GM23248 (cell line): ENCODE results near the gene KLK2. TPM values are rescaled to one million over a fixed set of nuclear protein-coding genes. Genes with fewer than 3 reads are reported as not detected.
A peak's percentile ranks its signal among the peaks of the same experiment; 100 is the strongest.

Source experiments
- DNase-seq: peaks from one replicate; pipeline ENCODE4 v3.0.0-alpha.2; 2015
- H2AFZ ChIP-seq: fragments of 200-600 bp; sonication (generic); 2 replicates; pipeline ENCODE4 v1.6.1; 2016; ENCODE audit warnings: antibody characterized with exemption
- H3F3A ChIP-seq: fragments of 200-600 bp; sonication (generic); 2 replicates; pipeline ENCODE4 v1.6.1; 2016; ENCODE audit warnings: mild to moderate bottlenecking, antibody characterized with exemption, mixed run types; ENCODE audit not compliant: insufficient read depth
- H3K27ac ChIP-seq: fragments of 200-600 bp; sonication (generic); 2 replicates; pipeline ENCODE4 v1.5.1; 2016; ENCODE audit warnings: mild to moderate bottlenecking
- H3K27me3 ChIP-seq: fragments of 200-600 bp; sonication (generic); replicated peaks from 2 replicates; pipeline ENCODE4 v1.6.1; 2016; ENCODE audit warnings: mild to moderate bottlenecking; ENCODE audit not compliant: insufficient read depth
- H3K36me3 ChIP-seq: fragments of 200-600 bp; sonication (generic); 2 replicates; pipeline ENCODE4 v1.6.1; 2016; ENCODE audit warnings: low read depth, mild to moderate bottlenecking
- H3K4me1 ChIP-seq: fragments of 200-600 bp; sonication (generic); 2 replicates; pipeline ENCODE4 v1.6.1; 2016; ENCODE audit warnings: mild to moderate bottlenecking; ENCODE audit not compliant: insufficient read depth
- H3K4me2 ChIP-seq: fragments of 200-600 bp; sonication (generic); one replicate; pipeline ENCODE4 v1.6.1; 2016; ENCODE audit warnings: mild to moderate bottlenecking; ENCODE audit not compliant: unreplicated experiment
- H3K4me3 ChIP-seq: fragments of 200-600 bp; sonication (generic); 2 replicates; pipeline ENCODE4 v1.5.1; 2016; ENCODE audit warnings: mild to moderate bottlenecking
- H3K79me2 ChIP-seq: fragments of 200-600 bp; sonication (generic); 2 replicates; pipeline ENCODE4 v1.6.1; 2016; ENCODE audit warnings: mild to moderate bottlenecking; ENCODE audit not compliant: insufficient read depth
- H3K9ac ChIP-seq: fragments of 200-600 bp; sonication (generic); 2 replicates; pipeline ENCODE4 v1.6.1; 2016; ENCODE audit warnings: mild to moderate bottlenecking
- H3K9me2 ChIP-seq: fragments of 200-600 bp; sonication (generic); 2 replicates; pipeline ENCODE4 v1.6.1; 2016; ENCODE audit warnings: mixed run types, mild to moderate bottlenecking, moderate library complexity; ENCODE audit not compliant: insufficient read depth
- H3K9me3 ChIP-seq: fragments of 200-600 bp; sonication (generic); one replicate; pipeline ENCODE4 v1.6.1; 2017; ENCODE audit warnings: low read depth
- H4K20me1 ChIP-seq: fragments of 200-600 bp; sonication (generic); 2 replicates; pipeline ENCODE4 v1.6.0; 2016; ENCODE audit not compliant: insufficient read depth
- EZH2 ChIP-seq: fragments of 200-600 bp; sonication (generic); IDR thresholded peaks from 2 replicates; pipeline ENCODE4 v1.6.1; 2018; ENCODE audit warnings: antibody characterized with exemption, mild to moderate bottlenecking; ENCODE audit not compliant: insufficient read depth, poor library complexity, severe bottlenecking
- EZH2phosphoT487 ChIP-seq: fragments of 200-600 bp; sonication (generic); IDR thresholded peaks from 2 replicates; pipeline ENCODE4 v1.6.1; 2018; ENCODE audit warnings: antibody characterized with exemption, moderate library complexity, mild to moderate bottlenecking, low read depth; ENCODE audit not compliant: insufficient read depth
- WGBS, 2 experiments: methylation state at CpG; one replicate each; pipeline ENCODE4 v1.1.6; 2015 to 2017; ENCODE audit warnings: low lambda C conversion rate in 2 of 2, low coverage in 1 of 2; ENCODE audit errors: missing lambda C conversion rate in 2 of 2; 5-methylcytosine and 5-hydroxymethylcytosine counted together
- in situ Hi-C: fragments of 300-500 bp; cut with MboI; formaldehyde crosslinking; loops from 2 replicates; pipeline ENCODE4 v1.15.0; 2020
- polyA plus RNA-seq: library from polyadenylated mRNA; unstranded; fragments of >200 nt; fragmentation: Nextera tagmentation; extraction: Ambion mirVana; gene quantifications from 2 replicates; pipeline ENCODE4 v1.2.1, GENCODE V29; 2016
- total RNA-seq: library from RNA; depleted of rRNA; stranded (reverse); fragments of >200 nt; shearing (Covaris generic); gene quantifications from 2 replicates; pipeline ENCODE4 v1.2.3, GENCODE V29; 2014; rRNA removed

Gene KLK2
- total and polyA plus RNA-seq, 2 experiments from 2014 or later, result not detected

DNA sequence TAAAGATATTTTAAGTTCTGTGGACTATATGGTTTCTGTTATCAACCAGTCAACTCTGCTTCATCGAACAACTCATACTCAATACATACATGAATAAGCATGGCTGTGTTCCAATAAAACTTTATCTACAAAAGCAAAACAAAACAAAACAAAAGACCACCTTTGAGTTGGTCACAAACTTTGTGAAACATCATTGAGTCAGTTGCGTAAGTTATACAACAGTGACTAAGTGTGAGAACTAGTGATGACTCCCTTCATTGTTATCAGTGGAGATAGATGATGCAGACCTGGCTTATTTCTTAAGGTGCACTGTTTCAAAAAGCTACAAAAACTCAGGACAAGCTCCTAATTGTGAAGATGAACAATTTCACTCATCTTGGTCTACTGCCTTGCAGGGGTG is 52.5 kb downstream of the KLK2 start:
- peak; percentile 48 for DNase-seq
- no peaks in the 10 kb centered on the region for H3K4me1 ChIP-seq
- no peak overlapping the region for H3K4me2 ChIP-seq
- no peaks in the 10 kb centered on the region for H3K79me2 ChIP-seq
- no peak for TF ChIP-seq EZH2phosphoT487
- TF ChIP-seq EZH2, result no peak
- no peaks in the 10 kb centered on the region for H4K20me1 ChIP-seq
- in situ Hi-C loops, result no loop called here
- 55 to 57% methylated on average over 2 of the region's 2 CpGs for WGBS, 2 experiments
- peaks cover 29% of the 10 kb centered on the region for H3K27me3 ChIP-seq
- H2AFZ ChIP-seq, result no peak overlapping the region
- no peaks in the 10 kb centered on the region for H3K9me2 ChIP-seq
- H3K9me3 ChIP-seq, result no peaks in the 10 kb centered on the region
- no peak overlapping the region for H3K9ac ChIP-seq
- no peak overlapping the region for H3K27ac ChIP-seq
- H3F3A ChIP-seq, result no peaks in the 10 kb centered on the region
- no peak overlapping the region for H3K4me3 ChIP-seq
- no peaks in the 10 kb centered on the region for H3K36me3 ChIP-seq

DNA sequence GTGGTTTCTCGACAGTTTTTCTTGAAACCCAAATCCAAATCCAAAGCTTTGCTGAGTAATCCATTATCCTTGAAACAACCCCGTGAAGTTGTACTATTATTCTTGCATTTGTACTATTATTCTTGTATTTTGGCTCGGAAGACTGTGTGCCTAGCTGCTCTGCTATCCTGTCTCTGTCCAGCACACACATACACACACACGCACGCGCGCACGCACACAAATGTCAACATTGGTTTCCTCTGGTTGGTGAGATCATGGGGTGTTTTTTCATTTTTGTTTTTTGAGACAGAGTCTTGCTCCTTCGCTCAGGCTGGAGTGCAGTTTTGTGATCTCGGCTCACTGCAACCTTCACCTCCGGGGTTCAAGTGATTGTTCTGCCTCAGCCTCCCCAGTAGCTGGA is 52.9 kb downstream of the KLK2 start:
- no peak overlapping the region for H2AFZ ChIP-seq
- no peaks in the 10 kb centered on the region for H3K36me3 ChIP-seq
- no peaks in the 10 kb centered on the region for H3K9me3 ChIP-seq
- H3F3A ChIP-seq, result no peaks in the 10 kb centered on the region
- H3K27ac ChIP-seq, result no peak overlapping the region
- H3K79me2 ChIP-seq, result no peaks in the 10 kb centered on the region
- H3K4me2 ChIP-seq, result no peak overlapping the region
- WGBS, 2 experiments, result 71 to 74% methylated on average over 11 of the region's 11 CpGs
- H3K9ac ChIP-seq, result no peak overlapping the region
- no peak overlapping the region for H3K4me3 ChIP-seq
- DNase-seq, result no peak
- H3K4me1 ChIP-seq, result no peaks in the 10 kb centered on the region
- H4K20me1 ChIP-seq, result no peaks in the 10 kb centered on the region
- TF ChIP-seq EZH2phosphoT487, result no peak
- TF ChIP-seq EZH2, result no peak
- H3K9me2 ChIP-seq, result no peaks in the 10 kb centered on the region
- H3K27me3 ChIP-seq, result peaks cover 29% of the 10 kb centered on the region
- in situ Hi-C loops, result no loop called here

DNA sequence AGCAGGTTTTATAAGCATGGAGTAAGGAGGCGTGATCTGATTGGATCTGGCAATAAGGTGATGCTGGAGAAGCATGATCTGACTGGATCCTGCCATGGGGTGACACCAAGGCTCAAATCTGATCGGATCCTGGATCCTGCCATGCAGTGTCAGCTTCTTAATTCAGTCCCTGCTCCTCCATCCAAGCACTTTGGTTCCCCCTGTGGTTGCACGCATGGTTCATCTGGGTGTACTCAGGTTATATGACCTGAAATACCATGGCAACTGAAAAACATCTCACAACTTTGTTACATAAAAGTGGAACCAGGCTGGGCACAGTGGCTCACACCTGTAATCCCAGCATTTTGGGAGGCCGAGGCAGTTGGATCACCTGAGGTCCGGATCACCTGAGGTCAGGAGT is 55.6 kb downstream of the KLK2 start:
- no peaks in the 10 kb centered on the region for H3K79me2 ChIP-seq
- no peaks in the 10 kb centered on the region for H4K20me1 ChIP-seq
- TF ChIP-seq EZH2phosphoT487 (no peak), EZH2 (no peak)
- no peak for DNase-seq
- no peaks in the 10 kb centered on the region for H3K4me1 ChIP-seq
- no peaks in the 10 kb centered on the region for H3K36me3 ChIP-seq
- H3K9me3 ChIP-seq, result no peaks in the 10 kb centered on the region
- no peaks in the 10 kb centered on the region for H3F3A ChIP-seq
- in situ Hi-C loops, result no loop called here
- H3K27me3 ChIP-seq, result peaks cover 29% of the 10 kb centered on the region
- no peak overlapping the region for H3K4me2 ChIP-seq
- H3K9ac ChIP-seq, result no peak overlapping the region
- H3K27ac ChIP-seq, result no peak overlapping the region
- 10 to 21% methylated on average over 5 of the region's 5 CpGs for WGBS, 2 experiments
- no peak overlapping the region for H2AFZ ChIP-seq
- no peak overlapping the region for H3K4me3 ChIP-seq
- no peaks in the 10 kb centered on the region for H3K9me2 ChIP-seq

Other genes starting within 250 kb of the KLK2 start
- gene SYT3, start 233.6 kb upstream of the KLK2 start, total RNA-seq, result not detected in 2 replicates
- gene SYT3, start 233.6 kb upstream of the KLK2 start, polyA plus RNA-seq, result not detected in 2 replicates
- gene C19orf81, start 224.0 kb upstream of the KLK2 start, total RNA-seq, result not detected in 2 replicates
- gene C19orf81, start 224.0 kb upstream of the KLK2 start, polyA plus RNA-seq, result 1.1 and 1.6 TPM in 2 replicates
- 2.7 and 7.1 TPM in 2 replicates for gene SHANK1, start 153.6 kb upstream of the KLK2 start, total RNA-seq
- 0.58 and 0.62 TPM in 2 replicates for gene SHANK1, start 153.6 kb upstream of the KLK2 start, polyA plus RNA-seq
- gene CLEC11A, start 150.1 kb upstream of the KLK2 start, total RNA-seq, result 145 and 164 TPM in 2 replicates
- gene CLEC11A, start 150.1 kb upstream of the KLK2 start, polyA plus RNA-seq, result 122 and 127 TPM in 2 replicates
- not detected in 2 replicates for gene GPR32, start 103.0 kb upstream of the KLK2 start, total RNA-seq
- gene GPR32, start 103.0 kb upstream of the KLK2 start, polyA plus RNA-seq, result not detected in 2 replicates
- gene ACP4, start 83.0 kb upstream of the KLK2 start, total RNA-seq, result not detected in 2 replicates
- gene ACP4, start 83.0 kb upstream of the KLK2 start, polyA plus RNA-seq, result not detected in 2 replicates
- not detected in 2 replicates for gene KLK1, start 49.7 kb upstream of the KLK2 start, total RNA-seq
- gene KLK1, start 49.7 kb upstream of the KLK2 start, polyA plus RNA-seq, result not detected in 2 replicates
- not detected in 2 replicates for gene KLK15, start 39.9 kb upstream of the KLK2 start, total RNA-seq
- not detected in 2 replicates for gene KLK15, start 39.9 kb upstream of the KLK2 start, polyA plus RNA-seq
- gene KLK3, start 18.5 kb upstream of the KLK2 start, total RNA-seq, result not detected in 2 replicates
- not detected in 2 replicates for gene KLK3, start 18.5 kb upstream of the KLK2 start, polyA plus RNA-seq
- not detected in 2 replicates for gene KLK4, start 38.0 kb downstream of the KLK2 start, total RNA-seq
- not detected in 2 replicates for gene KLK4, start 38.0 kb downstream of the KLK2 start, polyA plus RNA-seq
- not detected in 2 replicates for gene KLK5, start 79.6 kb downstream of the KLK2 start, total RNA-seq
- gene KLK5, start 79.6 kb downstream of the KLK2 start, polyA plus RNA-seq, result 0.23 TPM in 1 of 2 replicates, not detected in the other
- not detected in 2 replicates for gene KLK6, start 96.2 kb downstream of the KLK2 start, total RNA-seq
- not detected in 2 replicates for gene KLK6, start 96.2 kb downstream of the KLK2 start, polyA plus RNA-seq
- gene KLK7, start 110.5 kb downstream of the KLK2 start, total RNA-seq, result not detected in 2 replicates
- gene KLK7, start 110.5 kb downstream of the KLK2 start, polyA plus RNA-seq, result not detected in 2 replicates
- gene KLK8, start 128.2 kb downstream of the KLK2 start, total RNA-seq, result not detected in 2 replicates
- gene KLK8, start 128.2 kb downstream of the KLK2 start, polyA plus RNA-seq, result not detected in 2 replicates
- gene KLK10, start 146.3 kb downstream of the KLK2 start, total RNA-seq, result not detected in 2 replicates
- gene KLK10, start 146.3 kb downstream of the KLK2 start, polyA plus RNA-seq, result not detected in 2 replicates
- gene KLK11, start 153.2 kb downstream of the KLK2 start, total RNA-seq, result not detected in 2 replicates
- gene KLK11, start 153.2 kb downstream of the KLK2 start, polyA plus RNA-seq, result not detected in 2 replicates
- gene KLK12, start 161.6 kb downstream of the KLK2 start, total RNA-seq, result not detected in 2 replicates
- gene KLK12, start 161.6 kb downstream of the KLK2 start, polyA plus RNA-seq, result not detected in 2 replicates
- gene KLK13, start 191.7 kb downstream of the KLK2 start, total RNA-seq, result not detected in 2 replicates
- 0.25 TPM in 1 of 2 replicates, not detected in the other for gene KLK13, start 191.7 kb downstream of the KLK2 start, polyA plus RNA-seq
- gene KLK14, start 209.4 kb downstream of the KLK2 start, total RNA-seq, result not detected in 2 replicates
- not detected in 2 replicates for gene KLK14, start 209.4 kb downstream of the KLK2 start, polyA plus RNA-seq
- 9.0 and 11.3 TPM in 2 replicates for gene CTU1, start 235.0 kb downstream of the KLK2 start, total RNA-seq
- 4.2 and 4.4 TPM in 2 replicates for gene CTU1, start 235.0 kb downstream of the KLK2 start, polyA plus RNA-seq